ENCODE results near the gene EIF3D. TPM values are rescaled to one million over a fixed set of nuclear protein-coding genes. Genes with fewer than 3 reads are reported as not detected.

The EIF3D gene
- total RNA-seq, 1 experiment from 2014 or later, result 270 TPM

DNA sequence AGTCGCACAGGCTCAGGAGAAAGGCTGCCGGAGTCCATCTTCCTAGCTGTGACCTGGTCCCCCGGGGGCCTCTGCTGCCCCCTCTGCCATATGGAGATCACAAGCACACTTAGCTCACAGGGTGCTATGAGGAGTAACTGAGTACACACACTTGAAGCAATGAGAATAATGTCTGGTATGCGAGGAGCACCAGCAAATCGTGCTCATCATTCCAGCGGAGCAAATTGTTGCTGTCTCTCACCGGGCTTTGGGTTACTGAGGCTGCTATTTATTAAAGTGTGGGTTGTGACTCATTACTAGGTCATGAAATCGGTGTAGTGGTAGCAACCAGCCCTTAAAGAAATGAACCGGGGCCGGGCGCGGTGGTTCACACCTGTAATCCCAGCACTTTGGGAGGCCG lies 48.1 kb upstream of the EIF3D start:
- Histone ChIP-seq H2AFZ (no peak overlapping the region), H3K27ac (no peak overlapping the region), H3K4me1 (replicated peaks; ENCODE audit: insufficient read depth) (peaks cover 6% of the 10 kb centered on the region; the same call in 1 of the 2 replicates), H3K27me3 (ENCODE audit: insufficient read depth, low read depth) (peaks cover 24% of the 10 kb centered on the region; the same call in 1 of the 2 replicates), H4K20me1 (ENCODE audit: insufficient read depth) (no peaks in the 10 kb centered on the region), H3K4me2 (peak overlapping the region; percentile 23; the same call in 1 of the 2 replicates), H3K36me3 (ENCODE audit: low read depth) (no peaks in the 10 kb centered on the region), H3K9me3 (ENCODE audit: insufficient read depth, low read depth) (no peaks in the 10 kb centered on the region), H3K9me2 (ENCODE audit: insufficient read depth) (no peaks in the 10 kb centered on the region), H3F3A (ENCODE audit: insufficient read depth, low read depth) (peaks cover 21% of the 10 kb centered on the region), H3K79me2 (ENCODE audit: low read depth) (no peaks in the 10 kb centered on the region), H3K4me3 (no peak overlapping the region)
- ChIA-PET POLR2A (ENCODE audit: unreplicated experiment) (no interaction called here), CTCF (no interaction called here)
- no TSS peak for BruUV-seq (replicated peaks)
- DNase-seq, result peak; percentile 66 to 83
- TF ChIP-seq, protein P1, sequence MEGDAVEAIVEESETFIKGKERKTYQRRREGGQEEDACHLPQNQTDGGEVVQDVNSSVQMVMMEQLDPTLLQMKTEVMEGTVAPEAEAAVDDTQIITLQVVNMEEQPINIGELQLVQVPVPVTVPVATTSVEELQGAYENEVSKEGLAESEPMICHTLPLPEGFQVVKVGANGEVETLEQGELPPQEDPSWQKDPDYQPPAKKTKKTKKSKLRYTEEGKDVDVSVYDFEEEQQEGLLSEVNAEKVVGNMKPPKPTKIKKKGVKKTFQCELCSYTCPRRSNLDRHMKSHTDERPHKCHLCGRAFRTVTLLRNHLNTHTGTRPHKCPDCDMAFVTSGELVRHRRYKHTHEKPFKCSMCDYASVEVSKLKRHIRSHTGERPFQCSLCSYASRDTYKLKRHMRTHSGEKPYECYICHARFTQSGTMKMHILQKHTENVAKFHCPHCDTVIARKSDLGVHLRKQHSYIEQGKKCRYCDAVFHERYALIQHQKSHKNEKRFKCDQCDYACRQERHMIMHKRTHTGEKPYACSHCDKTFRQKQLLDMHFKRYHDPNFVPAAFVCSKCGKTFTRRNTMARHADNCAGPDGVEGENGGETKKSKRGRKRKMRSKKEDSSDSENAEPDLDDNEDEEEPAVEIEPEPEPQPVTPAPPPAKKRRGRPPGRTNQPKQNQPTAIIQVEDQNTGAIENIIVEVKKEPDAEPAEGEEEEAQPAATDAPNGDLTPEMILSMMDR (conservative IDR thresholded peaks at IDR 0.05), result no peak
- no peak for TF ChIP-seq EZH2 (IDR thresholded peaks at IDR 0.05; ENCODE audit: low read depth)
- intact Hi-C loops (cut with micrococcal nuclease; ENCODE audit: unreplicated experiment), result no loop called here

DNA sequence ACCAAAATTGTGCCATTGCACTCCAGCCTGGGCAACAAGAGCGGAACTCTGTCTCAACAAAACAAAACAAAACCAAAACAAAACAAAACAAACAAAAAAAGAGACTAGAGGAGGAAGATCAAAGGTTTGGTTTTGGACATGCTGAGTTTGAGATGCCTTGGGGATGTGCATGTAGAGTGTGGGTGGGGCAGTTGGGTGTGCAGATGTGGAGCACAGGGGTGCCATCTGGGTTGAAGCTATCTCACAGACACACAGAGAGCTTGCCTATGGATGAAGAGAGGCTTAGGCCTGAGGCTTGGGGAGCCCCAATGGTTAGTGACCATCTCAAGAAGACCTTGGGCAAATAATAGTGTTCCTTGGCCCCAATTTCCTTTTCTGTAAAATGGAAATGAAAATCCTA lies 45.8 kb upstream of the EIF3D start:
- Histone ChIP-seq H4K20me1 (ENCODE audit: insufficient read depth) (no peaks in the 10 kb centered on the region), H3K27me3 (ENCODE audit: insufficient read depth, low read depth) (peaks cover 4% of the 10 kb centered on the region; the same call in 1 of the 2 replicates), H3K79me2 (ENCODE audit: low read depth) (no peaks in the 10 kb centered on the region), H3F3A (ENCODE audit: insufficient read depth, low read depth) (peaks cover 21% of the 10 kb centered on the region), H3K9me2 (ENCODE audit: insufficient read depth) (no peaks in the 10 kb centered on the region), H3K9me3 (ENCODE audit: insufficient read depth, low read depth) (no peaks in the 10 kb centered on the region), H3K4me2 (no peak overlapping the region), H3K36me3 (ENCODE audit: low read depth) (no peaks in the 10 kb centered on the region), H3K4me3 (no peak overlapping the region), H2AFZ (no peak overlapping the region), H3K27ac (no peak overlapping the region), H3K4me1 (replicated peaks; ENCODE audit: insufficient read depth) (peaks cover 6% of the 10 kb centered on the region; the same call in 1 of the 2 replicates)
- DNase-seq, result no peak
- no TSS peak for BruUV-seq (replicated peaks)
- ChIA-PET CTCF (no interaction called here), POLR2A (ENCODE audit: unreplicated experiment) (no interaction called here)
- TF ChIP-seq, protein P1 (conservative IDR thresholded peaks at IDR 0.05), result no peak
- no peak for TF ChIP-seq EZH2 (IDR thresholded peaks at IDR 0.05; ENCODE audit: low read depth)
- intact Hi-C loops (cut with micrococcal nuclease; ENCODE audit: unreplicated experiment), result no loop called here

- no peak for DNase-seq
- Histone ChIP-seq H3K4me3 (no peak overlapping the region), H3K27me3 (ENCODE audit: insufficient read depth, low read depth) (no peaks in the 10 kb centered on the region), H4K20me1 (ENCODE audit: insufficient read depth) (no peaks in the 10 kb centered on the region), H3F3A (ENCODE audit: insufficient read depth, low read depth) (peaks cover 21% of the 10 kb centered on the region), H3K27ac (no peak overlapping the region), H3K4me2 (no peak overlapping the region), H2AFZ (no peak overlapping the region), H3K36me3 (ENCODE audit: low read depth) (no peaks in the 10 kb centered on the region), H3K79me2 (ENCODE audit: low read depth) (no peaks in the 10 kb centered on the region), H3K9me3 (ENCODE audit: insufficient read depth, low read depth) (no peaks in the 10 kb centered on the region), H3K4me1 (replicated peaks; ENCODE audit: insufficient read depth) (peaks cover 6% of the 10 kb centered on the region; the same call in 1 of the 2 replicates), H3K9me2 (ENCODE audit: insufficient read depth) (no peaks in the 10 kb centered on the region)
- TF ChIP-seq, protein P1 (conservative IDR thresholded peaks at IDR 0.05), result no peak
- TF ChIP-seq EZH2 (IDR thresholded peaks at IDR 0.05; ENCODE audit: low read depth), result no peak
- intact Hi-C loops (cut with micrococcal nuclease; ENCODE audit: unreplicated experiment), result no loop called here
- BruUV-seq (replicated peaks), result no TSS peak
- POLR2A ChIA-PET (ENCODE audit: unreplicated experiment), result no interaction called here
- CTCF ChIA-PET, result no interaction called here
These were observed 44.9 kb upstream of the EIF3D start for GRCh38 chr22:36573815-36574363.
